Keratinocyte (primary cell): ENCODE data around the gene TAPT1.

Experiments
- EZH2 ChIP-seq: IDR thresholded peaks from one replicate; pipeline ENCODE4 v1.6.1; 2012; ENCODE audit warnings: inconsistent platforms, mild to moderate bottlenecking, low read length, moderate library complexity
- TF ChIP-seq, protein P1 (sequence below), 3 experiments: IDR thresholded peaks in 1 of 3; conservative IDR thresholded peaks in 1 of 3; optimal IDR thresholded peaks in 1 of 3; 2 replicates in 2 of 3; 3 replicates in 1 of 3; pipeline versions ENCODE3 to v1.5.1; 2011; ENCODE audit warnings: low read length in 3 of 3, mild to moderate bottlenecking in 3 of 3, moderate library complexity in 2 of 3, control low read depth in 1 of 3, inconsistent platforms in 1 of 3; ENCODE audit not compliant: insufficient read depth in 2 of 3; ENCODE audit errors: extremely low read depth in 1 of 3

- TF ChIP-seq, protein P1, sequence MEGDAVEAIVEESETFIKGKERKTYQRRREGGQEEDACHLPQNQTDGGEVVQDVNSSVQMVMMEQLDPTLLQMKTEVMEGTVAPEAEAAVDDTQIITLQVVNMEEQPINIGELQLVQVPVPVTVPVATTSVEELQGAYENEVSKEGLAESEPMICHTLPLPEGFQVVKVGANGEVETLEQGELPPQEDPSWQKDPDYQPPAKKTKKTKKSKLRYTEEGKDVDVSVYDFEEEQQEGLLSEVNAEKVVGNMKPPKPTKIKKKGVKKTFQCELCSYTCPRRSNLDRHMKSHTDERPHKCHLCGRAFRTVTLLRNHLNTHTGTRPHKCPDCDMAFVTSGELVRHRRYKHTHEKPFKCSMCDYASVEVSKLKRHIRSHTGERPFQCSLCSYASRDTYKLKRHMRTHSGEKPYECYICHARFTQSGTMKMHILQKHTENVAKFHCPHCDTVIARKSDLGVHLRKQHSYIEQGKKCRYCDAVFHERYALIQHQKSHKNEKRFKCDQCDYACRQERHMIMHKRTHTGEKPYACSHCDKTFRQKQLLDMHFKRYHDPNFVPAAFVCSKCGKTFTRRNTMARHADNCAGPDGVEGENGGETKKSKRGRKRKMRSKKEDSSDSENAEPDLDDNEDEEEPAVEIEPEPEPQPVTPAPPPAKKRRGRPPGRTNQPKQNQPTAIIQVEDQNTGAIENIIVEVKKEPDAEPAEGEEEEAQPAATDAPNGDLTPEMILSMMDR (optimal IDR thresholded peaks at IDR 0.05 in 1 of 3, IDR thresholded peaks at IDR 0.05 in 1 of 3, conservative IDR thresholded peaks at IDR 0.05 in 1 of 3; ENCODE audit: extremely low read depth in 1 of 3, insufficient read depth in 2 of 3, low read length in 3 of 3) = no peak
- TF ChIP-seq EZH2 = no peak
These were observed 90.0 kb downstream of the TAPT1 start for GRCh38 chr4:16136311-16136710.
